ENCODE results near the gene OTUD5. TPM values are rescaled to one million over a fixed set of nuclear protein-coding genes. Genes with fewer than 3 reads are reported as not detected.
A peak's percentile ranks its signal among the peaks of the same experiment; 100 is the strongest.

The OTUD5 gene
- total RNA-seq, 1 experiment from 2014 or later = 52.6 TPM

- TF ChIP-seq, protein P1, sequence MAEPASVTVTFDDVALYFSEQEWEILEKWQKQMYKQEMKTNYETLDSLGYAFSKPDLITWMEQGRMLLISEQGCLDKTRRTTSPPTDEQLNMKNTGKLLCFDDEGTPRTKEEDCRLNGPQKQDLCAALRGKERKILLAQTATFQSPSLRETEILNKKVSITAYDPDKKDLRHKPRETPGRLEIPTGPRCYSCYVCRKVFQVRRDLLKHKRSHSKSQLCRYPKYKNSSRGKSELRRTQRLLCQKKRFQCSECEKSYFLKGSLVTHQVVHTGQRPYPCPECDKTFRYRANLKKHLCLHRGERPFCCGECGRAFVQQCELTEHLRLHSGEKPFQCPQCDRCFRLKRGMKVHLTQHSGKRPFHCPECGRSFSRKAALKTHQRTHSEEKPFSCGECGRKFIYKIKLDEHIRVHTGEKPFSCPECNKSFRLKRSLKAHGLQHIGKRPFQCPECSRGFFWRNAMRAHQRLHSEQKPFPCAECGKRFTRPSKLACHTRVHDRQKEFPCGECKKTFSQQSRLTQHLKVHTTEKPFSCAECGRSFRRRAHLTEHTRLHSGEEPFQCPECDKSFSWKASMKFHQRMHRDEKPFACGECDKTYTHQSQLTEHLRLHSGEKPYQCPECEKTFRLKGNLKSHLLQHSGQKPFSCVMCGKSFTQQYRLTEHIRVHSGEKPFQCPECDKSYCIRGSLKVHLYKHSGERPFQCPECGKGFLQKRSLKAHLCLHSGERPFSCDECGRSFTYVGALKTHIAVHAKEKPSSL (CRISPR knock-in tag; conservative IDR thresholded peaks at IDR 0.05) = no peak
- TF ChIP-seq MLX (CRISPR knock-in tag; IDR thresholded peaks at IDR 0.05) = no peak
Observed at GRCh38 chrX:48918643-48919340, 38.6 kb downstream of the OTUD5 start, which contains the start of gene PIM2 (continued).

DNA sequence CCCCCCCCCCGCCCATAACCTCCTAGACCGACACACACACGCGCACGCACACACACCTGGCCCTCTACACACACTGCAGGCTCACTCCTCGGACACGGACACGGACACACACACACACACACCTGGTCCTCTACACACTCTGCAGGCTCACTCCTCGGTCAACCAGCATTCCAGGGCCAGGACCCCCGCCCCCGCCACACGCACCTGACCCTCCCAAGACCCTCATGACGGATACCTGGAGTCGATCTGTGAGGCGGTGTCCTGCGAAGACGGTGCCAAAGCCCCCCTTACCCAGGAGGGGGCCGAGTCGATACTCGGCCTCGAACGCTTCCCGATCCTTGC is 39.1 kb downstream of the OTUD5 start:
- ATAC-seq (no peak), DNase-seq (ENCODE audit: low spot score) (no peak)
- Mint-ChIP-seq H3K4me1 (peaks cover 53% of the 10 kb centered on the region), H3K9me3 (no peaks in the 10 kb centered on the region), H3K36me3 (peaks cover 56% of the 10 kb centered on the region), H3K27me3 (ENCODE audit: low read depth) (no peaks in the 10 kb centered on the region), H3K27ac (peak overlapping the region; percentile 88), H3K4me3 (peak overlapping the region; percentile 93)
- ChIA-PET CTCF (no interaction called here), POLR2A (no interaction called here)
- TF ChIP-seq TCF7 (CRISPR knock-in tag; IDR thresholded peaks at IDR 0.05; ENCODE audit: low read depth) (no peak), TEAD1 (CRISPR knock-in tag; IDR thresholded peaks at IDR 0.05) (no peak)

DNA sequence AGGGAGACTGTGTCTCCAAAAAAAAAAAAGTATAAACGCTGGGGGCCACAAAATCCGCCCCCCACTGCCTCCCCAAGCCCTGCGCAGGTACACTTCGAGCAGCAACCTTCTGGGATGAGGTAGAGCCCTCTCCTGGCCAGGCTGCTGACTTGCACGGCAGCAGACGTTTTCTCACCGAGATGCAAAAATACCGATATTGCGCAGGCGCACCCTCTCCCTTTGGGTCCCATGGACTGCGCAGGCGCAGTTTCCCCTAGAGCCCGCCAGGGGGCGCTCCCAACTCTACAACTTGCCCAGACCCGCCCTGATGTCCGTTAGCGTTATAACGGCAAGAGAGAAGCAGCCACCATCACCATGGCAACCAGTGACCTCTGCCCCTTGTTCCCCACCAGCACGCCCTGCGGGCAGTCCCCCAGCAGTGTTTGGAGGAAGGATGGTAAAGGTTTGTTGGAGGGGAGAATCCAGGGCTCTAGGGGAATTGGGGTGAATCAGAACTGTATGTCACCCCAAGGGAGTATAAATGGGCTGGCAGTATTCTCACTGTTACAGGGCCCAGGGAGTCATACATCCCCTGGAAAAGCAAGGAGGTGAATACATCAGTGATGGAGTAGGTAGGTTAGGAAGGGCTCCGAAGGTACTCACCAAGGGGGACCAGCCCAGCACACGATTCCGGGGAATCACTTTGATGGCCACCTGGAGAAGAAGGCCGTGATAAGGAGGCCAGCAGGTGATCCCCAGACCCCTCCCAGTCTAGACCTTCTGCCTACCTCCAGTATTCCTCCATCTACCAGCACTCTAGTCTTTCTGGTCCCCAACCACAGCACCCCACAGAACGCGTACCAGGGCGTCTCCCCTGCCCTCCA is 40.0 kb downstream of the OTUD5 start:
- peaks cover 56% of the 10 kb centered on the region for H3K36me3 Mint-ChIP-seq
- DNase-seq (ENCODE audit: low spot score) = peak; percentile 87
- TF ChIP-seq NR1H2 (CRISPR knock-in tag; IDR thresholded peaks at IDR 0.05) (no peak), ETV6 (CRISPR knock-in tag; IDR thresholded peaks at IDR 0.05) (0 out of 2 replicates have a peak, but pooled peaks have one; percentile 48), EMX1 (CRISPR knock-in tag; IDR thresholded peaks at IDR 0.05) (no peak), NR2C2 (CRISPR knock-in tag; IDR thresholded peaks at IDR 0.05) (0 out of 2 replicates have a peak, but pooled peaks have one; percentile 40), E2F5 (CRISPR knock-in tag; IDR thresholded peaks at IDR 0.05) (no peak), JAZF1 (CRISPR knock-in tag; IDR thresholded peaks at IDR 0.05) (no peak), HMGXB4 (CRISPR knock-in tag; IDR thresholded peaks at IDR 0.05) (no peak), GRHL2 (CRISPR knock-in tag; IDR thresholded peaks at IDR 0.05; ENCODE audit: insufficient replicate concordance, severe bottlenecking) (no peak), FOXJ3 (CRISPR knock-in tag; IDR thresholded peaks at IDR 0.05; ENCODE audit: borderline replicate concordance) (no peak)
- TF ChIP-seq, protein P2, sequence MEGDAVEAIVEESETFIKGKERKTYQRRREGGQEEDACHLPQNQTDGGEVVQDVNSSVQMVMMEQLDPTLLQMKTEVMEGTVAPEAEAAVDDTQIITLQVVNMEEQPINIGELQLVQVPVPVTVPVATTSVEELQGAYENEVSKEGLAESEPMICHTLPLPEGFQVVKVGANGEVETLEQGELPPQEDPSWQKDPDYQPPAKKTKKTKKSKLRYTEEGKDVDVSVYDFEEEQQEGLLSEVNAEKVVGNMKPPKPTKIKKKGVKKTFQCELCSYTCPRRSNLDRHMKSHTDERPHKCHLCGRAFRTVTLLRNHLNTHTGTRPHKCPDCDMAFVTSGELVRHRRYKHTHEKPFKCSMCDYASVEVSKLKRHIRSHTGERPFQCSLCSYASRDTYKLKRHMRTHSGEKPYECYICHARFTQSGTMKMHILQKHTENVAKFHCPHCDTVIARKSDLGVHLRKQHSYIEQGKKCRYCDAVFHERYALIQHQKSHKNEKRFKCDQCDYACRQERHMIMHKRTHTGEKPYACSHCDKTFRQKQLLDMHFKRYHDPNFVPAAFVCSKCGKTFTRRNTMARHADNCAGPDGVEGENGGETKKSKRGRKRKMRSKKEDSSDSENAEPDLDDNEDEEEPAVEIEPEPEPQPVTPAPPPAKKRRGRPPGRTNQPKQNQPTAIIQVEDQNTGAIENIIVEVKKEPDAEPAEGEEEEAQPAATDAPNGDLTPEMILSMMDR (IDR thresholded peaks at IDR 0.05) = peak; percentile 71
- TF ChIP-seq, protein P3, sequence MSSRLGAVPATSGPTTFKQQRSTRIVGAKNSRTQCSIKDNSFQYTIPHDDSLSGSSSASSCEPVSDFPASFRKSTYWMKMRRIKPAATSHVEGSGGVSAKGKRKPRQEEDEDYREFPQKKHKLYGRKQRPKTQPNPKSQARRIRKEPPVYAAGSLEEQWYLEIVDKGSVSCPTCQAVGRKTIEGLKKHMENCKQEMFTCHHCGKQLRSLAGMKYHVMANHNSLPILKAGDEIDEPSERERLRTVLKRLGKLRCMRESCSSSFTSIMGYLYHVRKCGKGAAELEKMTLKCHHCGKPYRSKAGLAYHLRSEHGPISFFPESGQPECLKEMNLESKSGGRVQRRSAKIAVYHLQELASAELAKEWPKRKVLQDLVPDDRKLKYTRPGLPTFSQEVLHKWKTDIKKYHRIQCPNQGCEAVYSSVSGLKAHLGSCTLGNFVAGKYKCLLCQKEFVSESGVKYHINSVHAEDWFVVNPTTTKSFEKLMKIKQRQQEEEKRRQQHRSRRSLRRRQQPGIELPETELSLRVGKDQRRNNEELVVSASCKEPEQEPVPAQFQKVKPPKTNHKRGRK (CRISPR knock-in tag; IDR thresholded peaks at IDR 0.05; ENCODE audit: borderline replicate concordance) = no peak
- TF ChIP-seq, protein P4, sequence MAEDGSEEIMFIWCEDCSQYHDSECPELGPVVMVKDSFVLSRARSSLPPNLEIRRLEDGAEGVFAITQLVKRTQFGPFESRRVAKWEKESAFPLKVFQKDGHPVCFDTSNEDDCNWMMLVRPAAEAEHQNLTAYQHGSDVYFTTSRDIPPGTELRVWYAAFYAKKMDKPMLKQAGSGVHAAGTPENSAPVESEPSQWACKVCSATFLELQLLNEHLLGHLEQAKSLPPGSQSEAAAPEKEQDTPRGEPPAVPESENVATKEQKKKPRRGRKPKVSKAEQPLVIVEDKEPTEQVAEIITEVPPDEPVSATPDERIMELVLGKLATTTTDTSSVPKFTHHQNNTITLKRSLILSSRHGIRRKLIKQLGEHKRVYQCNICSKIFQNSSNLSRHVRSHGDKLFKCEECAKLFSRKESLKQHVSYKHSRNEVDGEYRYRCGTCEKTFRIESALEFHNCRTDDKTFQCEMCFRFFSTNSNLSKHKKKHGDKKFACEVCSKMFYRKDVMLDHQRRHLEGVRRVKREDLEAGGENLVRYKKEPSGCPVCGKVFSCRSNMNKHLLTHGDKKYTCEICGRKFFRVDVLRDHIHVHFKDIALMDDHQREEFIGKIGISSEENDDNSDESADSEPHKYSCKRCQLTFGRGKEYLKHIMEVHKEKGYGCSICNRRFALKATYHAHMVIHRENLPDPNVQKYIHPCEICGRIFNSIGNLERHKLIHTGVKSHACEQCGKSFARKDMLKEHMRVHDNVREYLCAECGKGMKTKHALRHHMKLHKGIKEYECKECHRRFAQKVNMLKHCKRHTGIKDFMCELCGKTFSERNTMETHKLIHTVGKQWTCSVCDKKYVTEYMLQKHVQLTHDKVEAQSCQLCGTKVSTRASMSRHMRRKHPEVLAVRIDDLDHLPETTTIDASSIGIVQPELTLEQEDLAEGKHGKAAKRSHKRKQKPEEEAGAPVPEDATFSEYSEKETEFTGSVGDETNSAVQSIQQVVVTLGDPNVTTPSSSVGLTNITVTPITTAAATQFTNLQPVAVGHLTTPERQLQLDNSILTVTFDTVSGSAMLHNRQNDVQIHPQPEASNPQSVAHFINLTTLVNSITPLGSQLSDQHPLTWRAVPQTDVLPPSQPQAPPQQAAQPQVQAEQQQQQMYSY (CRISPR knock-in tag; IDR thresholded peaks at IDR 0.05) = no peak

More for the DNA sequence above, 40.0 kb downstream of the OTUD5 start:
- Mint-ChIP-seq H3K27me3 (ENCODE audit: low read depth) (no peaks in the 10 kb centered on the region), H3K9me3 (no peaks in the 10 kb centered on the region), H3K4me1 (peaks cover 53% of the 10 kb centered on the region), H3K4me3 (peak overlapping the region; percentile 93), H3K27ac (peak overlapping the region; percentile 93)
- POLR2A ChIA-PET = no interaction called here
- peak; percentile 31 for ATAC-seq
- CTCF ChIA-PET = interaction anchor here (0.8 to 1.0 kb wide), 3 partner anchors 19 to 286 kb away, joined by 3 to 5 read pairs (median 3); no protein-coding TSS in a partner anchor
